Rectal smooth muscle tissue (tissue), 1 donor: ENCODE data around the gene ADSS2.
"Not testable (repeated sequence)": the region's sequence is repeated elsewhere in the genome, so short reads cannot be mapped to it uniquely, and the experiment has no call there.

Source experiments
- H3K27ac ChIP-seq: one replicate; pipeline ENCODE4 v1.7.0; 2013; ENCODE audit warnings: low read depth, low read length, inconsistent platforms
- H3K27me3 ChIP-seq: one replicate; pipeline ENCODE4 v1.7.0; 2013; ENCODE audit warnings: low read length; ENCODE audit not compliant: control insufficient read depth, insufficient read depth
- H3K36me3 ChIP-seq: one replicate; pipeline ENCODE4 v1.7.0; 2013; ENCODE audit warnings: low read length; ENCODE audit not compliant: control insufficient read depth, insufficient read depth
- H3K4me1 ChIP-seq: one replicate; pipeline ENCODE4 v1.7.0; 2013; ENCODE audit warnings: low read length; ENCODE audit not compliant: control insufficient read depth, insufficient read depth
- H3K4me3 ChIP-seq: one replicate; pipeline ENCODE4 v1.7.0; 2013; ENCODE audit warnings: low read length
- H3K9ac ChIP-seq: one replicate; pipeline ENCODE4 v1.7.0; 2013; ENCODE audit warnings: low read length

ADSS2 gene

GRCh38 chr1:244451539-244451950 lies at the start of gene ADSS2:
ADSS2 (minus strand) TSS chr1:244451909; CDS start chr1:244451817, 92 bp downstream.
- Histone ChIP-seq H3K36me3 (no peaks in the 10 kb centered on the region), H3K9ac (peak within 1 kb of the TSS; percentile 84), H3K27me3 (no peaks in the 10 kb centered on the region), H3K27ac (peak within 1 kb of the TSS; percentile 93), H3K4me3 (peak within 1 kb of the TSS; percentile 95), H3K4me1 (peaks cover 27% of the 10 kb centered on the region)

GRCh38 chr1:244500515-244500914 lies 48.8 kb upstream of the ADSS2 start:
- not testable (repeated sequence) for H3K27me3 ChIP-seq, H3K27ac ChIP-seq, H3K4me3 ChIP-seq, H3K36me3 ChIP-seq, H3K9ac ChIP-seq, H3K4me1 ChIP-seq

DNA sequence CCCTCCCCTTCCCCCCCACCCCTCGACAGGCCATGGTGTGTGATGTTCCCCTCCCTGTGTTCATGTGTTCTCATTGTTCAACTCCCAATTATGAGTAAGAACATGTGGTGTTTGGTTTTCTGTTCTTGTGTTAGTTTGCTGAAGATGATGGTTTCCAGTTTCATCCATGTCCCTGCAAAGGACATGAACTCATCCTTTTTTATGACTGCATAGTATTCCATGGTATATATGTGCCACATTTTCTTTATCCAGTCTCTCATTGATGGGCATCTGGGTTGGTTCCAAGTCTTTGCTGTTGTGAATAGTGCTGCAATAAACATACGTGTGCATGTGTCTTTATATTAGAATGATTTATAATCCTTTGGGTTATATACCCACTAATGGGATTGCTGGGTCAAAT lies 47.8 kb upstream of the ADSS2 start:
- H3K27me3 ChIP-seq, H3K9ac ChIP-seq, H3K36me3 ChIP-seq, H3K4me1 ChIP-seq, H3K4me3 ChIP-seq, H3K27ac ChIP-seq: not testable (repeated sequence)

DNA sequence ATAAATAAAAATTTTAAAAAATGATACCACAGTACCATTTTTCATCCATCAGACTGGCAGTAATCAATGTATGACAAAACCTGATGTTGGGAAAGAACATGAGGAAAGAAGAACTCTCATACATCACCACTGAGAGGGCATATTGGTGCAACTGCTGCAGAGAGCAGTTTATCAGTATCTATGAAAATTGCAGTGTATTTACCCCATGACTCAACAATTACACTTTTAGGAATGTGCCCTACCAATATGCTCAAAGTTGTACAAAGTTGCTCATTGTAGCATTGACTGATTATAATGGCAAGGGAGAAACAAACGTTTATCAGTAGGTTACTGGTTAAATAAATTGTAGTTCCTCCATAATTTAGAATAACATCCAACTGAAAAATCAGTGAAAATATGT lies 46.1 kb upstream of the ADSS2 start:
- H3K4me1 ChIP-seq = no peaks in the 10 kb centered on the region
- no peaks in the 10 kb centered on the region for H3K36me3 ChIP-seq
- H3K9ac ChIP-seq = no peak overlapping the region

GRCh38 chr1:244496186-244496585 lies 44.5 kb upstream of the ADSS2 start:
- no peaks in the 10 kb centered on the region for H3K36me3 ChIP-seq
- H3K27me3 ChIP-seq = no peaks in the 10 kb centered on the region
- H3K9ac ChIP-seq = no peak overlapping the region
- H3K27ac ChIP-seq = no peak overlapping the region
- no peak overlapping the region for H3K4me3 ChIP-seq
- no peaks in the 10 kb centered on the region for H3K4me1 ChIP-seq

More for the DNA sequence above, 46.1 kb upstream of the ADSS2 start:
- Histone ChIP-seq H3K27me3 (no peaks in the 10 kb centered on the region), H3K4me3 (no peak overlapping the region), H3K27ac (no peak overlapping the region)

- H3K4me1 ChIP-seq = no peaks in the 10 kb centered on the region
- H3K27ac ChIP-seq = no peak overlapping the region
- H3K4me3 ChIP-seq = no peak overlapping the region
- no peaks in the 10 kb centered on the region for H3K36me3 ChIP-seq
- H3K27me3 ChIP-seq = no peaks in the 10 kb centered on the region
- H3K9ac ChIP-seq = no peak overlapping the region
These were observed 42.9 kb upstream of the ADSS2 start for GRCh38 chr1:244494653-244495052.

DNA sequence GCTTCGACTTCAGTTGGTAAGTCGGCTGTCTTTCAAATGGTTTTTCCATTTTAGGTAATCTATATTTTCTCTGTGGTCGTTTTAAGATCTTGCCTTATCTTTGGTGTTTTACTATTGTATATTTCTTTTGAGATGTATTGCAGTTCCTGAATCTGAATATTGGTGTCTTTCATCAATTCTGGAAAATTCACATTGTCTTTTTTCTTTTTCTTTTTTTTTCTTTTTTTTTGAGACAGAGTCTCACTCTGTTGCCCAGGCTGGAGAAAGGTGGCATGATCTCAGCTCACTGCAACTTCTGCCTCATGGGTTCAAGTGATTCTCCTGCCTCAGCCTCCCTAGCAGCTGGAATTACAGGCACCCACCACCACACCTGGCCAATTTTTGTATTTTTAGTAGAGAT lies 33.3 kb upstream of the ADSS2 start:
- not testable (repeated sequence) for H3K27ac ChIP-seq, H3K36me3 ChIP-seq, H3K4me1 ChIP-seq, H3K9ac ChIP-seq, H3K4me3 ChIP-seq, H3K27me3 ChIP-seq

GRCh38 chr1:244473059-244473605 lies 21.4 kb upstream of the ADSS2 start:
- Histone ChIP-seq H3K4me1 (no peaks in the 10 kb centered on the region), H3K4me3 (no peak overlapping the region), H3K27me3 (no peaks in the 10 kb centered on the region), H3K27ac (no peak overlapping the region), H3K36me3 (no peaks in the 10 kb centered on the region), H3K9ac (no peak overlapping the region)

DNA sequence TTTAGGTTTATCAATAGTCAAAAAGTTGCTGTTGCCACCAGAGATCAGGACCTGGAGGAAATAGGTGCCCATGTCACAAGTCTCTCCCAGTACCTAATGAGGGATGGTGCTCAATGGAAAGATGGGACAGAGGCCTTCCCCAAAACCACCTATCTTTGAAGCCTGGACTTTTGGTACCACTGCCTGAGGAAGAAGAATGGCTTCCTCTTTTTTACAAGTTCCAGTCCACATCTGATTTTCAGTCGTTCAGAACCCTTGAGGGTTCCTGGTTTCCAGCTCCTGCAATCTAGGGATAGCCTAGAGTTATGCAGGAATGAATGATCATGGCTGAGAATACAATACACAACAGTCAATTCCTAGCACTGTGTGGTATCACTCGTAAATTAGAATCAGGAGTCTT lies 15.0 kb upstream of the ADSS2 start:
- Histone ChIP-seq H3K27ac (no peak overlapping the region), H3K4me1 (no peaks in the 10 kb centered on the region), H3K4me3 (no peak overlapping the region), H3K9ac (no peak overlapping the region), H3K27me3 (no peaks in the 10 kb centered on the region), H3K36me3 (no peaks in the 10 kb centered on the region)

- Histone ChIP-seq H3K9ac (peak within 1 kb of the TSS; percentile 43), H3K4me3 (peak within 1 kb of the TSS; percentile 72), H3K36me3 (no peaks in the 10 kb centered on the region), H3K27ac (peak within 1 kb of the TSS; percentile 82), H3K4me1 (peaks cover 3% of the 10 kb centered on the region), H3K27me3 (no peaks in the 10 kb centered on the region)
These were observed 9.7 kb upstream of the ADSS2 start, which contains the start of gene CATSPERE for GRCh38 chr1:244461245-244462071. CATSPERE (plus strand) TSS chr1:244461273; CDS start chr1:244461430, 157 bp downstream.

DNA sequence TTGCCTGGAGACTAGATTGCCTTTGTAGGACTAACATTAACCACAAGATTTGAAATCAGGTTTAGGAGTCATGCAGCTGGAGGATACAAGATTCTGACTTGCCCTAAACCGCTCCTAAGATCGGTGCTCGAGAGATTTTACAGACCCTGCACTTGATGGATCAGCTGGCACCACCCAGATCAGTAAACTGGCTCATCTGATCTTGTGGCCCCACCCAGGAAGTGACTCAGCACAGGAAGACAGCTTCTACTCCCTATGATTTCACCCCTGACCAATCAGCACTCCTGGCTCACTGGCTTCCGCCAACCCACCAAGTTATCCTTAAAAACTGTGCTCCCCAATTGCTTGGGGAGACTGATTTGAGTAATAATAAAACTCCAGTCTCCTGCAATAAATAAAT lies 8.5 kb upstream of the ADSS2 start:
- Histone ChIP-seq H3K9ac (no peak overlapping the region), H3K27me3 (no peaks in the 10 kb centered on the region), H3K4me3 (no peak overlapping the region), H3K36me3 (no peaks in the 10 kb centered on the region), H3K27ac (no peak overlapping the region), H3K4me1 (peaks cover 3% of the 10 kb centered on the region)

DNA sequence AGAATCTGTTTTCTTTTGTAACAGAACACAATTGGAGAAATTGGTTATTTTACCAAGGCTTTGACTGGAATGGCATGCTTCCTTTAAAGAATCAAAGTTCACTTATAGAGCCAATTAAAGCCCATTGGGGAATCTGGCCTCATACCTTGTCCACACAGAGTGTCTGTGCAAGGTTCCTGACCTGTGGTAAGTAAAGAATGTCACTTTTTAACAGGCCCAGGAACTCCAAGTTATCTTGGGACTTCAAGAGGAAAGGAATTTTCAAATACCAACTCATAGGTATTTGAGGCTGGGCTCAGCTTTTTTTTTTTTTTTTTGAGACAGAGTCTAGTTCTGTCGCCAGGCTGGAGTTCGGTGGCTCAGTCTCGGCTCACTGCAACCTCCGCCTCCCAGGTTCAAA lies 7.1 kb upstream of the ADSS2 start:
- H3K36me3 ChIP-seq = no peaks in the 10 kb centered on the region
- H3K27me3 ChIP-seq = no peaks in the 10 kb centered on the region
- H3K4me3 ChIP-seq = no peak overlapping the region
- no peak overlapping the region for H3K9ac ChIP-seq
- H3K4me1 ChIP-seq = peaks cover 3% of the 10 kb centered on the region
- H3K27ac ChIP-seq = no peak overlapping the region

DNA sequence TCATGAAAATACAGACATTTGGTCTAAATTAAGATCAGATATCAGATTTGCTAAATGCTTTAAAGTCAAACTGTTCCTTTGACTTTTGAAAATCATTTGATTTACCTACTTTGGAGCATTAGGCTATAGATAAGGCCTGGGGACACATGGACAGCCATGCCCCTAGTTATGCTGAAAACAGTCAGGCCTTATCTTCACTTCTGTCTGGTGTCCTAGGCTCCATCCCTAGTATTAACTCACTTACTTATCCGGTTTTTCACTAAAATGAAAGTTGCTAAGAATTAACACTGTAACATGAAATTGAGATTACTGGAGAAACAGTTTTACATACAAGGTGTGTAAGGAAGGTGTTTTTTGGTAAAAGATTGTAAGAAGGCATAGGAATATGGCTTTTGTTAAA lies 4.9 kb upstream of the ADSS2 start:
- H3K4me3 ChIP-seq = no peak overlapping the region
- no peaks in the 10 kb centered on the region for H3K36me3 ChIP-seq
- H3K27ac ChIP-seq = no peak overlapping the region
- no peaks in the 10 kb centered on the region for H3K27me3 ChIP-seq
- peaks cover 9% of the 10 kb centered on the region for H3K4me1 ChIP-seq
- no peak overlapping the region for H3K9ac ChIP-seq
